Neural cell (in vitro differentiated cells): ENCODE data around the gene RBM34. TPM values are rescaled to one million over a fixed set of nuclear protein-coding genes. Genes with fewer than 3 reads are reported as not detected.

Experiments
- H2AFZ ChIP-seq: fragments of 200-600, 300-800 bp; sonication (generic), shearing (Covaris generic); 2 replicates; pipeline ENCODE4 v1.6.0; 2014; ENCODE audit warnings: low read depth, mild to moderate bottlenecking, antibody characterized with exemption, low read length, moderate library complexity
- H3F3A ChIP-seq: fragments of 200-600 bp; shearing (Covaris generic); 2 replicates; pipeline ENCODE4 v1.6.1; 2016; ENCODE audit warnings: mild to moderate bottlenecking, moderate library complexity, mixed read lengths, antibody characterized with exemption, low read length; ENCODE audit not compliant: insufficient read depth, poor library complexity, severe bottlenecking
- H3K27ac ChIP-seq: fragments of 200-600, 300-800 bp; sonication (generic), shearing (Covaris generic); 2 replicates; pipeline ENCODE4 v1.5.1; 2014; ENCODE audit warnings: mild to moderate bottlenecking, low read length, moderate library complexity
- H3K27me3 ChIP-seq: fragments of 300-800, 200-600 bp; sonication (generic), shearing (Covaris generic); 2 replicates; pipeline ENCODE4 v1.6.0; 2014; ENCODE audit warnings: mild to moderate bottlenecking, low read depth, low read length, moderate library complexity; ENCODE audit not compliant: insufficient read depth
- H3K36me3 ChIP-seq: fragments of 300-800, 200-600 bp; sonication (generic), shearing (Covaris generic); 2 replicates; pipeline ENCODE4 v1.5.1; 2014; ENCODE audit warnings: mild to moderate bottlenecking, antibody characterized with exemption, low read length, moderate library complexity; ENCODE audit not compliant: insufficient read depth
- H3K4me2 ChIP-seq: fragments of 300-800, 200-600 bp; sonication (generic), shearing (Covaris generic); 2 replicates; pipeline ENCODE4 v1.6.0; 2014; ENCODE audit warnings: mild to moderate bottlenecking, low read length
- H3K4me3 ChIP-seq: fragments of 300-800, 200-600 bp; sonication (generic), shearing (Covaris generic); 2 replicates; pipeline ENCODE4 v1.5.1; 2014; ENCODE audit warnings: mild to moderate bottlenecking, low read length, moderate library complexity
- H3K79me2 ChIP-seq: fragments of 200-600 bp; shearing (Covaris generic); replicated peaks from 2 replicates; pipeline ENCODE4 v1.6.0; 2014; ENCODE audit warnings: mild to moderate bottlenecking, low read length, moderate library complexity; ENCODE audit not compliant: insufficient read depth
- H3K9ac ChIP-seq: fragments of 300-800, 200-600 bp; sonication (generic), shearing (Covaris generic); 2 replicates; pipeline ENCODE4 v1.6.1; 2016; ENCODE audit warnings: mild to moderate bottlenecking, low read length, mixed read lengths
- H3K9me2 ChIP-seq: fragments of 200-600 bp; shearing (Covaris generic); 2 replicates; pipeline ENCODE4 v1.6.1; 2016; ENCODE audit warnings: mild to moderate bottlenecking, low read length, mixed read lengths; ENCODE audit not compliant: insufficient read depth
- H3K9me3 ChIP-seq: fragments of 200-600, 300-800 bp; sonication (generic), shearing (Covaris generic); 2 replicates; pipeline ENCODE4 v1.6.1; 2016; ENCODE audit warnings: mild to moderate bottlenecking, mixed run types, low read length, moderate library complexity, mixed read lengths
- H4K20me1 ChIP-seq: fragments of 200-600 bp; shearing (Covaris generic); 2 replicates; pipeline ENCODE4 v1.6.1; 2016; ENCODE audit warnings: mild to moderate bottlenecking, mixed run types; ENCODE audit not compliant: insufficient read depth
- CTCF ChIP-seq: fragments of 450-650 bp; IDR thresholded peaks from 2 replicates; pipeline ENCODE4 v1.5.1; 2014; ENCODE audit warnings: antibody characterized with exemption, mild to moderate bottlenecking, moderate library complexity; ENCODE audit not compliant: poor library complexity, severe bottlenecking
- EP300 ChIP-seq: fragments of 450-650 bp; conservative IDR thresholded peaks from 2 replicates; pipeline ENCODE4 v1.6.1; 2014; ENCODE audit warnings: antibody characterized with exemption, mild to moderate bottlenecking, moderate library complexity; ENCODE audit not compliant: poor library complexity, severe bottlenecking
- EZH2 ChIP-seq: fragments of 200-600, 300-800 bp; shearing (Covaris generic), sonication (generic); IDR thresholded peaks from 2 replicates; pipeline ENCODE4 v1.6.1; 2014; ENCODE audit warnings: antibody characterized with exemption, low read length, borderline replicate concordance, mild to moderate bottlenecking; ENCODE audit not compliant: insufficient read depth, poor library complexity, severe bottlenecking
- MXI1 ChIP-seq: fragments of 450-650 bp; conservative IDR thresholded peaks from 2 replicates; pipeline ENCODE4 v1.6.1; 2014; ENCODE audit warnings: antibody characterized with exemption, mild to moderate bottlenecking; ENCODE audit not compliant: poor library complexity, severe bottlenecking
- POLR2AphosphoS5 ChIP-seq: IDR thresholded peaks from 2 replicates; pipeline ENCODE4 v1.6.1; 2012
- RAD21 ChIP-seq: fragments of 450-650 bp; conservative IDR thresholded peaks from 2 replicates; pipeline ENCODE4 v1.6.1; 2014; ENCODE audit warnings: antibody characterized with exemption, mild to moderate bottlenecking, moderate library complexity
- SMC3 ChIP-seq: fragments of 450-650 bp; conservative IDR thresholded peaks from 2 replicates; pipeline ENCODE4 v1.6.1; 2014; ENCODE audit warnings: antibody characterized with exemption, mild to moderate bottlenecking, moderate library complexity; ENCODE audit not compliant: poor library complexity
- TAF1 ChIP-seq: IDR thresholded peaks from 2 replicates; pipeline ENCODE4 v1.6.1; 2012; ENCODE audit warnings: low read depth
- polyA plus RNA-seq: library from polyadenylated mRNA; depleted of rRNA; stranded (reverse); fragments of >200 nt; gene quantifications from 2 replicates; pipeline ENCODE4 v1.2.3, GENCODE V29; 2014
- TF ChIP-seq, protein P1 (sequence below): IDR thresholded peaks from 2 replicates; pipeline ENCODE4 v1.6.1; 2012; ENCODE audit warnings: borderline replicate concordance

Gene RBM34
- polyA plus RNA-seq, 1 donor from 2014 or later: 128 TPM

- H3K27ac ChIP-seq: no peak overlapping the region
- no peak overlapping the region for H3K4me2 ChIP-seq
- H2AFZ ChIP-seq: no peak overlapping the region
- no peaks in the 10 kb centered on the region for H3K9me2 ChIP-seq
- H3K36me3 ChIP-seq: peaks cover 4% of the 10 kb centered on the region
- no peaks in the 10 kb centered on the region for H3K9me3 ChIP-seq
- no peak overlapping the region for H3K4me3 ChIP-seq
- H3K27me3 ChIP-seq: no peaks in the 10 kb centered on the region
- H3K79me2 ChIP-seq: peaks cover 75% of the 10 kb centered on the region
- no peaks in the 10 kb centered on the region for H4K20me1 ChIP-seq
- TF ChIP-seq SMC3 (no peak), RAD21 (no peak), EZH2 (no peak), CTCF (no peak), POLR2AphosphoS5 (no peak), MXI1 (no peak), TAF1 (no peak), EP300 (no peak)
- TF ChIP-seq, protein P1, sequence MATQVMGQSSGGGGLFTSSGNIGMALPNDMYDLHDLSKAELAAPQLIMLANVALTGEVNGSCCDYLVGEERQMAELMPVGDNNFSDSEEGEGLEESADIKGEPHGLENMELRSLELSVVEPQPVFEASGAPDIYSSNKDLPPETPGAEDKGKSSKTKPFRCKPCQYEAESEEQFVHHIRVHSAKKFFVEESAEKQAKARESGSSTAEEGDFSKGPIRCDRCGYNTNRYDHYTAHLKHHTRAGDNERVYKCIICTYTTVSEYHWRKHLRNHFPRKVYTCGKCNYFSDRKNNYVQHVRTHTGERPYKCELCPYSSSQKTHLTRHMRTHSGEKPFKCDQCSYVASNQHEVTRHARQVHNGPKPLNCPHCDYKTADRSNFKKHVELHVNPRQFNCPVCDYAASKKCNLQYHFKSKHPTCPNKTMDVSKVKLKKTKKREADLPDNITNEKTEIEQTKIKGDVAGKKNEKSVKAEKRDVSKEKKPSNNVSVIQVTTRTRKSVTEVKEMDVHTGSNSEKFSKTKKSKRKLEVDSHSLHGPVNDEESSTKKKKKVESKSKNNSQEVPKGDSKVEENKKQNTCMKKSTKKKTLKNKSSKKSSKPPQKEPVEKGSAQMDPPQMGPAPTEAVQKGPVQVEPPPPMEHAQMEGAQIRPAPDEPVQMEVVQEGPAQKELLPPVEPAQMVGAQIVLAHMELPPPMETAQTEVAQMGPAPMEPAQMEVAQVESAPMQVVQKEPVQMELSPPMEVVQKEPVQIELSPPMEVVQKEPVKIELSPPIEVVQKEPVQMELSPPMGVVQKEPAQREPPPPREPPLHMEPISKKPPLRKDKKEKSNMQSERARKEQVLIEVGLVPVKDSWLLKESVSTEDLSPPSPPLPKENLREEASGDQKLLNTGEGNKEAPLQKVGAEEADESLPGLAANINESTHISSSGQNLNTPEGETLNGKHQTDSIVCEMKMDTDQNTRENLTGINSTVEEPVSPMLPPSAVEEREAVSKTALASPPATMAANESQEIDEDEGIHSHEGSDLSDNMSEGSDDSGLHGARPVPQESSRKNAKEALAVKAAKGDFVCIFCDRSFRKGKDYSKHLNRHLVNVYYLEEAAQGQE: no peak
- H3F3A ChIP-seq: no peaks in the 10 kb centered on the region
- H3K9ac ChIP-seq: no peak overlapping the region
Observed at GRCh38 chr1:235124111-235124510, 36.9 kb downstream of the RBM34 start.

- no peaks in the 10 kb centered on the region for H3K27me3 ChIP-seq
- H2AFZ ChIP-seq: no peak overlapping the region
- peaks cover 69% of the 10 kb centered on the region for H3K79me2 ChIP-seq
- no peak overlapping the region for H3K27ac ChIP-seq
- no peak overlapping the region for H3K4me3 ChIP-seq
- H3K9me3 ChIP-seq: no peaks in the 10 kb centered on the region
- H3K9ac ChIP-seq: no peak overlapping the region
- H3K9me2 ChIP-seq: no peaks in the 10 kb centered on the region
- H3K4me2 ChIP-seq: no peak overlapping the region
- no peaks in the 10 kb centered on the region for H4K20me1 ChIP-seq
- no peaks in the 10 kb centered on the region for H3F3A ChIP-seq
- TF ChIP-seq EZH2 (no peak), RAD21 (no peak), SMC3 (no peak), CTCF (no peak), POLR2AphosphoS5 (no peak), EP300 (no peak), TAF1 (no peak)
- TF ChIP-seq, protein P1: no peak
- H3K36me3 ChIP-seq: peaks cover 8% of the 10 kb centered on the region
Observed at GRCh38 chr1:235122348-235122747, 38.7 kb downstream of the RBM34 start.
